COLO829 (cell line): ENCODE data around the gene SF3B2.
"Not testable (repeated sequence)": the region's sequence is repeated elsewhere in the genome, so short reads cannot be mapped to it uniquely, and the experiment has no call there.

Source experiments
- DNase-seq: peaks from one replicate; pipeline ENCODE4 v3.0.0; 2012; ENCODE audit warnings: low spot score

The SF3B2 gene

GRCh38 chr11:66051766-66052663, at the start of gene SF3B2:
Gene SF3B2, plus strand, starts transcription at chr11:66052364. Its CDS starts 21 bp downstream, at chr11:66052385.
- peak; percentile 94 for DNase-seq

GRCh38 chr11:66002648-66003225, 49.4 kb upstream of the SF3B2 start:
- no peak for DNase-seq

- DNase-seq: no peak
These were observed 48.9 kb upstream of the SF3B2 start for GRCh38 chr11:66003291-66003690.

GRCh38 chr11:66004186-66004585, 48.0 kb upstream of the SF3B2 start:
- DNase-seq: no peak

GRCh38 chr11:66006134-66006890, 45.9 kb upstream of the SF3B2 start:
- DNase-seq: no peak

GRCh38 chr11:66006891-66007176, 45.3 kb upstream of the SF3B2 start:
- DNase-seq: no peak

GRCh38 chr11:66007201-66007634, 44.9 kb upstream of the SF3B2 start:
- no peak for DNase-seq

- no peak for DNase-seq
These were observed 44.1 kb upstream of the SF3B2 start for GRCh38 chr11:66008095-66008467.

GRCh38 chr11:66008468-66009101, 43.6 kb upstream of the SF3B2 start:
- no peak for DNase-seq

- DNase-seq: not testable (repeated sequence)
These were observed 42.1 kb upstream of the SF3B2 start for GRCh38 chr11:66010036-66010435.

- no peak for DNase-seq
These were observed 40.9 kb upstream of the SF3B2 start for GRCh38 chr11:66011239-66011784.

GRCh38 chr11:66011785-66012303, 40.3 kb upstream of the SF3B2 start, which contains the start of gene CST6:
Gene CST6, plus strand, starts transcription at chr11:66012008. Its CDS starts 37 bp downstream, at chr11:66012045.
- no peak for DNase-seq

- DNase-seq: no peak
These were observed 39.7 kb upstream of the SF3B2 start for GRCh38 chr11:66012371-66012945.

GRCh38 chr11:66012946-66013761, 39.0 kb upstream of the SF3B2 start:
- no peak for DNase-seq

GRCh38 chr11:66013762-66014100, 38.4 kb upstream of the SF3B2 start:
- no peak for DNase-seq

- no peak for DNase-seq
These were observed 37.2 kb upstream of the SF3B2 start for GRCh38 chr11:66014804-66015453.

GRCh38 chr11:66015454-66015881, 36.7 kb upstream of the SF3B2 start:
- no peak for DNase-seq

GRCh38 chr11:66015936-66016792, 36.0 kb upstream of the SF3B2 start:
- DNase-seq: no peak

GRCh38 chr11:66016793-66017177, 35.4 kb upstream of the SF3B2 start:
- no peak for DNase-seq
